Retinal pigment epithelial cell (primary cell): Measurements from ENCODE around the gene VSIG10L.

Experiments used
- DNase-seq: peaks from one replicate; pipeline ENCODE4 v3.0.0-alpha.2; 2010; ENCODE audit warnings: low read depth
- H3K4me3 ChIP-seq: 2 replicates; pipeline ENCODE4 v1.5.1; 2011; ENCODE audit warnings: mild to moderate bottlenecking, low read length, control low read depth, moderate library complexity
- CTCF ChIP-seq: conservative IDR thresholded peaks from 2 replicates; pipeline ENCODE4 v1.5.1; 2011; ENCODE audit warnings: low read depth, low read length, control low read depth, inconsistent platforms

Gene VSIG10L

GRCh38 chr19:51320280-51320657 lies 21.7 kb downstream of the VSIG10L start:
- no peak overlapping the region for H3K4me3 ChIP-seq
- TF ChIP-seq CTCF = no peak
- no peak for DNase-seq

- no peak for DNase-seq
- no peak overlapping the region for H3K4me3 ChIP-seq
- no peak for TF ChIP-seq CTCF
Observed at GRCh38 chr19:51319649-51320279, 22.2 kb downstream of the VSIG10L start.

DNA sequence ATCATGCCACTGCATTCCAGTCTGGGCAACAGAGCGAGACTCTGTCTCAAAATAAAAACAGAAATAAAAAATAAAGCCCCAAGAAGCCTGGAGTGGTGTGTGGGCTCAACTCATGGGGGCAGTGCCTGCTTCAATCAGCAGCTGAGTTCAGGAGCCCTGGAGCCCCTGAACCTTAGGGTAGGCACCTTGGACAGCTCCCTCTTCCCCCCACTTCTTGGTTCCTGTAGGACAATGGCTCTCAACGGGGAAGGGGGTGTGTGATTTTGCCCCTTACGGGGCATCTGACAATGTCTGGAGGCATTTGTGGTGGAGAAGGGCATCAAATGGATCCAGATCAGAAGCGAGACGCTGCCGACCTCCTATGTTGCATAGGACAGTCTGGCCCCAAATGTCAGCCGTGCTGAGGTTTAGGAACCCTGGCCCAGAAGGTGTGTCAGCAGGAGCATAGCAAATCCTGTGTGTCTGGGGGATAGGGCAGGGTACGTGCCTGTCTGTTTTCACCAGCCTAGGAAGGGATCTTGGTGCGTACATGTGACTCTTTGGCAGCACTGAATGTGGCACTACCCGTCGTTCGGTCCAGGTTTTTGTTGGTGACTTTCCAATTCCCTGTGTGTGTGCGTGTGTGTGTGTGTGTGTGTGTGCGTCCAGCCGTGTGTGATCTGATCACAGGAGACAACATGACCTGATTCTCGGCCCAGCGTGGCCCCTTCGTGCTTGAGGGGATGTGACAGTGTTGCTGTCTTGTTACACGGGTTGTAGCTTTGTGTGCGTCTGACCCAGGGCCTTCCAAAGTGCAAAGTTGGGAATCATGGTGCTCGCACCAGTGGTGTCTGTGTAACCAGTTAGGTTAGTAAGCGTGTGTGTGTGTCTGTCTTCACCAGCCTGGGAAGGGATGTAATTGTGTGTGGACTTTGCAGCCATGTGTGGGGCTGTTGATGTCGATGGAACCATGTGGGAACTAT lies 23.0 kb downstream of the VSIG10L start:
- TF ChIP-seq CTCF = no peak
- no peak for DNase-seq
- H3K4me3 ChIP-seq = no peak overlapping the region

DNA sequence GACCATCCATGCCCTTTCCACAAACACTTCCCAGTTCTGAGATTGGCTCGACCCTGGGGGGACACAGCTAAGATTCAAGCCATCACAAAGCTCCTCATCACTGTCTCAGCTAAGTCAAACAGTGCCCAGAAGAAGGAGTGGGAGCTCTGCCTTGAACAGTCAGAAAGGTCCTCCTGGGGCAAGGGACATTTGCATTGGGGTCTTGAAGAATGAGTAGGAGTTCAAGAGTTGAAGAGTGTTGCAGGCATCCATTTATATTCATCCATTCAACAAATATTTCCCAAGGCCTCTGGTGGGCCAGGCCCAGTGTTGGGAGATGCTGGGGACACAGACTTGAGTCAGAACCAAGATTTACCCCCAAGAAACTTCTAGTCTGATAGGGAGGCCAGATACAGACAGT lies 24.0 kb downstream of the VSIG10L start:
- no peak for DNase-seq
- no peak for TF ChIP-seq CTCF

GRCh38 chr19:51317376-51317775 lies 24.6 kb downstream of the VSIG10L start:
- no peak for DNase-seq
- TF ChIP-seq CTCF = no peak
- no peak overlapping the region for H3K4me3 ChIP-seq

More for the DNA sequence above, 24.0 kb downstream of the VSIG10L start:
- no peak overlapping the region for H3K4me3 ChIP-seq

DNA sequence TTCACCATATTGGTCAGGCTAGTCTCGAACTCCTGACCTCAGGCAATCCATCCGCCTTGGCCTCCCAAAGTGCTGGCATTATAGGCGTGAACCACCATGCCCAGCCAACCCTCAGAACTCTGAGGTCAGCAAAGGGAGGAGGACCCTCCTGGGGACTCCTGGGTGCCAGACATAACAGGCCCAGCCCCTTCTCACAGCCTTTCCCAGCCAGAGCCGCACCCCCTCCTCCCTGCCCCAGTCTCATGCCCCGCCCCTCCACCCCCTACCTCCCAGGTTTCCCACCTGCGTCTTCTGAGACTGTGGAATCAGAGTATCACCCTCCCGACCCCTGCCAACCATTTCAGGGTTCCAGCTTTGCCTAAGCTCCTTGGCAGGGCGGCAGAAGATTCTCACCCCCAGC lies 25.3 kb downstream of the VSIG10L start:
- no peak overlapping the region for H3K4me3 ChIP-seq
- no peak for TF ChIP-seq CTCF
- no peak for DNase-seq
